Neural cell (in vitro differentiated cells): ENCODE measurements around the gene MYB.
"Not testable (repeated sequence)": the region's sequence is repeated elsewhere in the genome, so short reads cannot be mapped to it uniquely, and the experiment has no call there.

Experiments used
- EZH2 ChIP-seq: fragments of 200-600, 300-800 bp; shearing (Covaris generic), sonication (generic); IDR thresholded peaks from 2 replicates; pipeline ENCODE4 v1.6.1; 2014; ENCODE audit warnings: antibody characterized with exemption, low read length, borderline replicate concordance, mild to moderate bottlenecking; ENCODE audit not compliant: insufficient read depth, poor library complexity, severe bottlenecking
- MXI1 ChIP-seq: fragments of 450-650 bp; conservative IDR thresholded peaks from 2 replicates; pipeline ENCODE4 v1.6.1; 2014; ENCODE audit warnings: antibody characterized with exemption, mild to moderate bottlenecking; ENCODE audit not compliant: poor library complexity, severe bottlenecking
- POLR2AphosphoS5 ChIP-seq: IDR thresholded peaks from 2 replicates; pipeline ENCODE4 v1.6.1; 2012
- TAF1 ChIP-seq: IDR thresholded peaks from 2 replicates; pipeline ENCODE4 v1.6.1; 2012; ENCODE audit warnings: low read depth
- TF ChIP-seq, protein P1 (sequence below): fragments of 450-650 bp; IDR thresholded peaks from 2 replicates; pipeline ENCODE4 v1.5.1; 2014; ENCODE audit warnings: antibody characterized with exemption, mild to moderate bottlenecking, moderate library complexity; ENCODE audit not compliant: poor library complexity, severe bottlenecking

DNA sequence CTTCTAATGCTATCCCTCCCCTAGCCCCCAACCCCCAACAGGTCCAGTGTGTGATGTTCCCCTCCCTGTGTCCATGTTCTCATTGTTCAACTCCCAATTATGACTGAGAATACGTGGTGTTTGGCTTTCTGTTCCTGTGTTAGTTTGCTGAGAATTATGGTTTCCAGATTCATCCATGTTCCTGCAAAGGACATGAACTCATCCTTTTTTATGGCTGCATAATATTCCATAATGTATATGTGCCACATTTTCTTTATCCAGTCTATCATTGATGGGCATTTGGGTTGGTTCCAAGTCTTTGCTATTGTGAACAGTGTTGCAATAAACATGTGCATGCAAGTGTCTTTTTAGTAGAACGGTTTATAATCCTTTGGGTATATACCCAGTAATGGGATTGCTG is 30.6 kb upstream of the MYB start:
- TF ChIP-seq POLR2AphosphoS5, EZH2, MXI1, TAF1: not testable (repeated sequence)
- TF ChIP-seq, protein P1, sequence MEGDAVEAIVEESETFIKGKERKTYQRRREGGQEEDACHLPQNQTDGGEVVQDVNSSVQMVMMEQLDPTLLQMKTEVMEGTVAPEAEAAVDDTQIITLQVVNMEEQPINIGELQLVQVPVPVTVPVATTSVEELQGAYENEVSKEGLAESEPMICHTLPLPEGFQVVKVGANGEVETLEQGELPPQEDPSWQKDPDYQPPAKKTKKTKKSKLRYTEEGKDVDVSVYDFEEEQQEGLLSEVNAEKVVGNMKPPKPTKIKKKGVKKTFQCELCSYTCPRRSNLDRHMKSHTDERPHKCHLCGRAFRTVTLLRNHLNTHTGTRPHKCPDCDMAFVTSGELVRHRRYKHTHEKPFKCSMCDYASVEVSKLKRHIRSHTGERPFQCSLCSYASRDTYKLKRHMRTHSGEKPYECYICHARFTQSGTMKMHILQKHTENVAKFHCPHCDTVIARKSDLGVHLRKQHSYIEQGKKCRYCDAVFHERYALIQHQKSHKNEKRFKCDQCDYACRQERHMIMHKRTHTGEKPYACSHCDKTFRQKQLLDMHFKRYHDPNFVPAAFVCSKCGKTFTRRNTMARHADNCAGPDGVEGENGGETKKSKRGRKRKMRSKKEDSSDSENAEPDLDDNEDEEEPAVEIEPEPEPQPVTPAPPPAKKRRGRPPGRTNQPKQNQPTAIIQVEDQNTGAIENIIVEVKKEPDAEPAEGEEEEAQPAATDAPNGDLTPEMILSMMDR = not testable (repeated sequence)
